ENCODE measurements around the gene HIVEP3.

HIVEP3 gene

GRCh38 chr1:41809692-41810091 lies 109.0 kb downstream of the HIVEP3 start:
- no peak for DNase-seq

GRCh38 chr1:41807390-41807789 lies 111.3 kb downstream of the HIVEP3 start:
- DNase-seq: no peak

GRCh38 chr1:41806472-41807155 lies 112.1 kb downstream of the HIVEP3 start:
- DNase-seq: peak; percentile 34

GRCh38 chr1:41805771-41806471 lies 112.8 kb downstream of the HIVEP3 start:
- DNase-seq: peak; percentile 37

- no peak for DNase-seq
Measured at GRCh38 chr1:41804176-41804575, 114.5 kb downstream of the HIVEP3 start.

- no peak for DNase-seq
Measured at GRCh38 chr1:41803656-41804055, 115.1 kb downstream of the HIVEP3 start.

- DNase-seq: peak; percentile 31
Measured at GRCh38 chr1:41802532-41803501, 115.9 kb downstream of the HIVEP3 start.

GRCh38 chr1:41800311-41800829 lies 118.4 kb downstream of the HIVEP3 start:
- no peak for DNase-seq

GRCh38 chr1:41799723-41800122 lies 119.0 kb downstream of the HIVEP3 start:
- no peak for DNase-seq

- DNase-seq: no peak
Measured at GRCh38 chr1:41799205-41799604, 119.5 kb downstream of the HIVEP3 start.

- no peak for DNase-seq
Measured at GRCh38 chr1:41795205-41795762, 123.4 kb downstream of the HIVEP3 start.

- DNase-seq: no peak
Measured at GRCh38 chr1:41794031-41794430, 124.7 kb downstream of the HIVEP3 start.

GRCh38 chr1:41792485-41792770 lies 126.3 kb downstream of the HIVEP3 start:
- DNase-seq: no peak

GRCh38 chr1:41791667-41792484 lies 126.8 kb downstream of the HIVEP3 start:
- no peak for DNase-seq

GRCh38 chr1:41790351-41790750 lies 128.4 kb downstream of the HIVEP3 start:
- DNase-seq: no peak

- DNase-seq: no peak
Measured at GRCh38 chr1:41789661-41790330, 128.9 kb downstream of the HIVEP3 start.

- no peak for DNase-seq
Measured at GRCh38 chr1:41788427-41788826, 130.3 kb downstream of the HIVEP3 start.

- no peak for DNase-seq
Measured at GRCh38 chr1:41784531-41785274, 134.0 kb downstream of the HIVEP3 start.

- DNase-seq: no peak
Measured at GRCh38 chr1:41783189-41783639, 135.5 kb downstream of the HIVEP3 start.

GRCh38 chr1:41780916-41781315 lies 137.8 kb downstream of the HIVEP3 start:
- DNase-seq: no peak

- no peak for DNase-seq
Measured at GRCh38 chr1:41780322-41780721, 138.4 kb downstream of the HIVEP3 start.

Measured in activated T-cell treated with anti-CD3 and anti-CD28 coated beads, Interleukin-2, amount 50 U/mL, for 1 hour (primary cell).